Adipocyte (in vitro differentiated cells): ENCODE measurements around the gene POLE.
"Not testable (repeated sequence)": the region's sequence is repeated elsewhere in the genome, so short reads cannot be mapped to it uniquely, and the experiment has no call there.

Experiments used
- DNase-seq: peaks from one replicate; pipeline ENCODE4 v3.0.0-alpha.2; 2015; ENCODE audit warnings: low read depth
- H3K27me3 ChIP-seq: replicated peaks from 2 replicates; pipeline ENCODE4 v1.7.0; 2013; ENCODE audit warnings: mild to moderate bottlenecking, low read length, moderate library complexity; ENCODE audit not compliant: control insufficient read depth, insufficient read depth
- H3K36me3 ChIP-seq: 2 replicates; pipeline ENCODE4 v1.7.0; 2013; ENCODE audit warnings: low read length, mild to moderate bottlenecking, moderate library complexity; ENCODE audit not compliant: control insufficient read depth, insufficient read depth, severe bottlenecking
- H3K4me1 ChIP-seq: 2 replicates; pipeline ENCODE4 v1.7.0; 2013; ENCODE audit warnings: mild to moderate bottlenecking, low read length, moderate library complexity; ENCODE audit not compliant: control insufficient read depth, insufficient read depth
- H3K4me3 ChIP-seq: 2 replicates; pipeline ENCODE4 v1.7.0; 2013; ENCODE audit warnings: mild to moderate bottlenecking, low read length, moderate library complexity
- H3K9ac ChIP-seq: 2 replicates; pipeline ENCODE4 v1.7.0; 2013; ENCODE audit warnings: mild to moderate bottlenecking, low read length, moderate library complexity
- H3K9me3 ChIP-seq: 2 replicates; pipeline ENCODE4 v1.7.0; 2013; ENCODE audit warnings: mild to moderate bottlenecking, low read length, moderate library complexity; ENCODE audit not compliant: control insufficient read depth

The POLE gene

DNA sequence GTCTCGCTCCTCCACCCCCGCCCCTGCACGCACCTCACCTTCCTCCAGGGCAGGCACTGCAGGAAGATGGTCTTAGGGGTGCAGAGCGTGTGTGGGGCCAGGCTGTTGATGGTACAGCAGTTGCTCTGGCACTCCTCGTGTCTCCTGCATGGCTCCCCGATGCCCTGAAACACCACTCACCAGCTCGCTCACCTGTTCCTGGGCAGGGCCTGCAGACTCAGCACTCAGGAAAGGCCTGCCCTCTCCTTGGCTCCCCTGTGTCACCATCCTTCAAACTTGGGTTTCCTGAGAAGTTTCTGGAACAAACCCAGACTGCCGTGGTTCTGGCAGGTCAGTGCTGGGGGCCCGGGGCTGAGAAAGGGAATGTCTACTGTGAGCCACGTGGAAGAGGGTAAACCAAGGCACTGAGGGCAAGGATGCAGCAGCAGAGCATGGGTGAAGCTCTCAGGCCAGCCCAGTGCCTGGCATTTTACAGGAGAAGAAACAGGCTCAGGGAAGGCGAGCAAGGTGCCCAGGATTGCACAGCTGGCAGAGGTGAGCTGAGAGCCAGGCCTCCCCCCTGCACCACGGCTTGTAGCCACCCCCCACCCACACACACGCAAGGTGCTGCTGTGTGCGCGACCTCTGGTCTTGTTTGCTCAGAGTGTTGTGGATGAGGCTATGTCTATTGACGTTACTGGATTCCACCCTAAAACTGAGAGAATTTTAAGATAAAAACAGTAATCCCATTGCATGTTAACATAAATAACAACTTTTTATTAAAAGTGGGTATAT is 82.3 kb downstream of the POLE start:
- peaks cover 70% of the 10 kb centered on the region for H3K27me3 ChIP-seq

DNA sequence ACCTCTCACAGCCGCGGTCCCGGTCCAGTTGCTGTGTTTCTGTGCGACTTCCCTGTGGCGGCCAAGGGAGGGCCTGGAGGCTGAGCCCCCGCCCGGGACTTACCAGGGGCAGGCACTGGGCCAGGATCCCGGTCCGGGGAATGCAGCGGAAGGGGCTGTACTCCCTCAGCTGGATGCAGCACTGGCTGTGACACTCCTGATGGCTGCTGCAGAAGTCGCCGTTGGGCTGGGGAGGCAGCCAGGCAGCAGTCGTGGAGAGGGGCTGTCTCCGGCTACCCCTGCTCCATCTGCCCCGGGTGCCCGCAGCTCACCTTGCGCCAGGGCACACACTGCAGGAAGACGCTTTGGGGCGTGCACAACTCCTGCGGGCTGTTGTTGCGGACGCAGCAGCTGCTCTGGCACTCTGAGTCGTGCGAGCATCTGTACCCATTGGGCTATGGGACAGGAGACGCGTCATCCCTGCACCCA is 83.0 kb downstream of the POLE start:
- H3K9ac ChIP-seq: no peak overlapping the region
- no peak for DNase-seq
- peaks cover 65% of the 10 kb centered on the region for H3K27me3 ChIP-seq
- no peaks in the 10 kb centered on the region for H3K9me3 ChIP-seq
- no peak overlapping the region for H3K4me3 ChIP-seq
- H3K4me1 ChIP-seq: peaks cover 9% of the 10 kb centered on the region
- no peaks in the 10 kb centered on the region for H3K36me3 ChIP-seq

More for the DNA sequence above, 82.3 kb downstream of the POLE start:
- H3K4me1 ChIP-seq: peaks cover 9% of the 10 kb centered on the region
- no peak overlapping the region for H3K9ac ChIP-seq
- no peaks in the 10 kb centered on the region for H3K36me3 ChIP-seq
- no peak for DNase-seq
- no peak overlapping the region for H3K4me3 ChIP-seq
- H3K9me3 ChIP-seq: no peaks in the 10 kb centered on the region

DNA sequence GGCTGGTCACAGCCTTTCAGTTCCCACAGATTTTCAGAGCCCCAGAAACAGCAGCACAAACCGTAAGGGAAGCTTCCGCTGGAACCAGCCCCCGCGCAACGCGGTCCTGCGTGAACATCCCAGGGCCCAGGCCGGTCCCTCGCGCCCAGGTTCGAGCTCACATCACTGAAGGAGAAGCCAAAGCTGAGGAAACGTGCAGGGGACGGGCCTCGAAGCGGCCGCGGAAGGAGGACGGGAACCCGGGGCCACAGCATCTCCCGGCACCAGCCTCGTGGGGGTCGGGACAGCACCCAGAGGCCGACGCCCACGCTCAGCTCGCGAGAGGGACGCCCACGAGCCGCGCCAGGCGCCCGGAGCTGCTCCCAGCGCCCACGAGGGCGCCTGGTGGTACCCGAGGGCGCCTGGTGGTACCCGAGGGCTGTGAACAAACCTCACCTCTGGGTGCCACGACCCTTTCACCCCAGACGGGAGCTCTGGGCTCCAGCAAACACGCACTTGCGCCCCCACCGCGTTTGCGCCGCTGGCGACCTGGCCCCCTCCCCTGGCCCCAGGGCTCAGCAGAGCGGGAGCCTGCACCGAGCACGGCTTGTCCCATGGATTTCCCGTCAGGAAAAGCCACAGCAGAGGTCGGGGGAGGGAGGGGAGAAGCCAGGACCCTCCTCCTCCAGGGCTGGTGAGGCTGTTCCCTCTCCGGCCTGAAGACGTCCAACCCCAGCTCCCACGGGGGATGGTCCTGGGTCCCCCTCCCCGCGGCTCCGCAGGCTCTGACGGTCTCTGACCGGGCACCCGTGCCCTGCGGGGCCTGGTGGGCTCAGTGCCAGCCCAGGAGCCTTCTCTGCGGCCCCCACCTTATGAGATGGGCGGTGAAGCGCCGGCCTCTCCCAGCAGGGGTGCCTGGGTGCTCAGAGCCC is 83.6 kb downstream of the POLE start:
- peaks cover 62% of the 10 kb centered on the region for H3K27me3 ChIP-seq

DNA sequence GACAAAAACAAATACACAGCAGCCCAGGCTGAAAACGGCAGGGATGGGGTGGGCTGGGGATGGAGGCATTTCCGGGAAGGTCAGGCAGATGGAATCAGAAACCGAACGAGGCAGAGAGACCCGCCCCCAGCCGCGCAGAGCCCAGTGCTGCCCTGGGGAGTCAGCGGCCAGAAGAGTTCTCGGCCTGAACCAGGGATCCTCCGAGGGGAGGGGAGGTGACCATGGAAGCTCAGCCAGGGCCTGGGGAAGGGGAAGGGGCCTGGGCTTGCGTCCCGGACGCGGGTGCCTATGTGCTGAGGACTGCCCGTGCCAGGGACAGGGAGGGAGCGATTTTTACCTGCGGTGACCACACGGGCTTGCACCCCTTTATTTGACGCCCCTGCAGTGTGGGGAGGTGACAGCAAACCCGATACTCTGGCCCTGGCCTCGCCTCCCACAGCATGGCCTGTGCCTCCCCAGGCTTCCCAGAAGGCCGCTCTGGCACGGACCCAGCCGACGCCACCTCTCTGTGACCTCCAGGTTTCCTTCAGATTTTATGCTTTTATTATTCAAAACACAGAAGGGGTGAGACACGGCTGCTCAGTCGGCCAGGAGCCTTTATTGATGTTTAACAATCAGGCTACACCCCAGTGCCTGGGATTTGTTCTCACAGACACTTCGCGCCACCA is 84.4 kb downstream of the POLE start:
- peaks cover 55% of the 10 kb centered on the region for H3K27me3 ChIP-seq

More for the DNA sequence above, 83.6 kb downstream of the POLE start:
- H3K9ac ChIP-seq: no peak overlapping the region
- H3K36me3 ChIP-seq: no peaks in the 10 kb centered on the region
- DNase-seq: no peak
- H3K4me1 ChIP-seq: peaks cover 5% of the 10 kb centered on the region
- H3K9me3 ChIP-seq: no peaks in the 10 kb centered on the region
- H3K4me3 ChIP-seq: no peak overlapping the region

DNA sequence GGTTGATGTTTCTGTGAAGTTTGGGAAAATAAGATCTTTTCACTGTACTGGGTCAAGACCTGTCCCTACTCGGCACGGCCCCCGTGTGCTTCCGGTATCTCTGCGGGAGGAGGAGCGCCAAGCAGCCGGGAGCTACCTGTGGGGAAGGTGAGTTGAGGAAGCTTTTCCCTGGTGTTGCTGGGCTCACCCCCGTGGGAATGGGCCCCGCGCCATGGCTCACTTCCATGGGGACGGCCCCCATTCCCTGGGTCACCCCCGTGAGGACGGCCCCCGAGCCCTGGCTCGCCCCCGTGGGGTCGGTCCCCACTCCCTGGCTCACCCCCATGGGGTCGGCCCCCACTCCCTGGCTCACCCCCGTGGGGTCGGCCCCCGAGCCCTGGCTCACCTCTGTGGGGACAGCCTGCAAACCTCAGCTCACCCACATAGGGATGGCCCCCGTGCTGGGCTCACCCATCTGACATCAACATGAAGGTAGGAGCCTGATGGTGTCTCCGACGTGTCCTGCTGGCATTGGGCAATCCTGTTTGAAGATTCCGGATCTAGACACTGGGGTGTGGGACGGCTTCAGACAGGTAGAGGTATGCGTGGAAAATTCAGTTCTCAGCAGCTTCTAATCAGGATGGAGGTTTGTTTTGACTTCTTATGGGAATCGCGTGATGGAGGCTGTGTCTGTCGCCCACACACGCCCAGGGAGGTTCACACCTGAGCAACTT is 85.8 kb downstream of the POLE start:
- Histone ChIP-seq H3K9me3 (no peaks in the 10 kb centered on the region), H3K27me3 (peaks cover 41% of the 10 kb centered on the region), H3K4me1 (peaks cover 9% of the 10 kb centered on the region), H3K9ac (no peak overlapping the region), H3K36me3 (no peaks in the 10 kb centered on the region), H3K4me3 (no peak overlapping the region)
- no peak for DNase-seq

More for the DNA sequence above, 84.4 kb downstream of the POLE start:
- H3K9me3 ChIP-seq: no peaks in the 10 kb centered on the region
- no peak overlapping the region for H3K4me3 ChIP-seq
- DNase-seq: no peak
- peaks cover 5% of the 10 kb centered on the region for H3K4me1 ChIP-seq
- H3K36me3 ChIP-seq: no peaks in the 10 kb centered on the region
- H3K9ac ChIP-seq: no peak overlapping the region

DNA sequence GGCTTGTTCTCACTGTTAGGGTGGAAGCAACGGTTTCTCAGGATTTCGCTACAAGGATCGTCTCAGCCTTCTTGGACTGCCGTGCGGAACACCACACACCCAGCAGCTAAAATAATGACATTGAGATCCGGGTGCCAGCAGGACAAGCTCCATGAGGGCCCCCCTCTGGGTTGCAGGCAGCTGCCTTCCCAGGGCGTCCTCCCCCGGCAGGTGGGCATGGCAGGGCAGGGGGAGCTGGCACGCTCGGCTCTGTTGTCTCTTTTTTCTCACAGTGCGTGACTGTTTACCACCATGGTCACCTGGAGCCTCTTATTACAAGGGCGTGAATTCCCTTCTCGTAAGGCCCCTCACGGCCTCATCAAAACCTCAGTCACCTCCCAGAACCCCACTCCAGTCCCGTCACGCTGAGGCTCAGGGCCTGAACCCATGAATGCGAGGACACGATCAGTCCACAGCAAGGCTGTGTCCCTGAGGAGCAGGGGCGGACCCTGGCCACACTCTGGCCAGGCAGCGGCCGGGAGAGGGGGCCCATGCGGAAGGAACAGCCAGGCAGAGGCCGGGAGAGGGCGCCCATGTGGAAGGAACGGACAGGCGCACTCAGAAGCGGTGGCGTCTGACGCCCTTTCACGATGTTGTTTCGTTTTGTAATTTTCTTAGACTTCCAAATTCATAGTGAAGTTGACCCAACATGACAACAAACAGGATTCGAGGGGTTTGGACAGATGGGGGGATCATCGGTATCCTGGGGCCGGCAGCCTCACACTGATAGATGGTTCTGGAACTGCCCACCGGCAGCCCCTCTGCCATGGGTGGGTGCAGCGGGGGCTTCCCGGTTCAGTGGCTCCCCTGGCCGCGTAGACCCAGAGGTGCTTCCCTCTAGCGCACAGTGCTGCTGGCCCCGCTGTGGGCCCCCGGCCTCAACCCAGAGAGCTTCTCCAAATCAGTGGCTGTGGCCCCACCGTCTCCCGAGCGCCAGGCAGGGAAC is 86.8 kb downstream of the POLE start:
- Histone ChIP-seq H3K27me3 (peaks cover 34% of the 10 kb centered on the region), H3K36me3 (no peaks in the 10 kb centered on the region), H3K9ac (peak overlapping the region; percentile 71), H3K4me1 (peaks cover 12% of the 10 kb centered on the region), H3K9me3 (no peaks in the 10 kb centered on the region), H3K4me3 (peak overlapping the region; percentile 74)
- DNase-seq: peak; percentile 65

DNA sequence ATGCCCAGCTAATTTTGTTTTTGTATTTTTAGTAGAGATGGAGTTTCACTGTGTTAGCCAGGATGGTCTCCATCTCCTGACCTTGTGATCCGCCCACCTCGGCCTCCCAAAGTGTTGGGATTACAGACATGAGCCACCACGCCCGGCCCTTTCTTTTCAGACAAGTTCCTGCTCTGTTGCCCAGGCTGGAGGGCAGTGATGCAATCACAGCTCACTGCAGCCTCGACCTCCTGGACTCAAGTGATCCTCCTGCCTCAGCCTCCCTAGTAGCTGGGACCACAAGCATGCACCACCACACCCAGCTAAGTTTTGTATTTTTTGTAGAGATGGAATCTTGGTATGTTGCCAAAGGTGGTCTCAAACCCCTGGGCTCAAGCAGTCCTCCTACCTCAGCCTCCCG is 87.6 kb downstream of the POLE start:
- H3K36me3 ChIP-seq, DNase-seq, H3K9me3 ChIP-seq, H3K9ac ChIP-seq, H3K4me3 ChIP-seq: not testable (repeated sequence)
- Histone ChIP-seq H3K27me3 (peaks cover 30% of the 10 kb centered on the region), H3K4me1 (peaks cover 12% of the 10 kb centered on the region)

DNA sequence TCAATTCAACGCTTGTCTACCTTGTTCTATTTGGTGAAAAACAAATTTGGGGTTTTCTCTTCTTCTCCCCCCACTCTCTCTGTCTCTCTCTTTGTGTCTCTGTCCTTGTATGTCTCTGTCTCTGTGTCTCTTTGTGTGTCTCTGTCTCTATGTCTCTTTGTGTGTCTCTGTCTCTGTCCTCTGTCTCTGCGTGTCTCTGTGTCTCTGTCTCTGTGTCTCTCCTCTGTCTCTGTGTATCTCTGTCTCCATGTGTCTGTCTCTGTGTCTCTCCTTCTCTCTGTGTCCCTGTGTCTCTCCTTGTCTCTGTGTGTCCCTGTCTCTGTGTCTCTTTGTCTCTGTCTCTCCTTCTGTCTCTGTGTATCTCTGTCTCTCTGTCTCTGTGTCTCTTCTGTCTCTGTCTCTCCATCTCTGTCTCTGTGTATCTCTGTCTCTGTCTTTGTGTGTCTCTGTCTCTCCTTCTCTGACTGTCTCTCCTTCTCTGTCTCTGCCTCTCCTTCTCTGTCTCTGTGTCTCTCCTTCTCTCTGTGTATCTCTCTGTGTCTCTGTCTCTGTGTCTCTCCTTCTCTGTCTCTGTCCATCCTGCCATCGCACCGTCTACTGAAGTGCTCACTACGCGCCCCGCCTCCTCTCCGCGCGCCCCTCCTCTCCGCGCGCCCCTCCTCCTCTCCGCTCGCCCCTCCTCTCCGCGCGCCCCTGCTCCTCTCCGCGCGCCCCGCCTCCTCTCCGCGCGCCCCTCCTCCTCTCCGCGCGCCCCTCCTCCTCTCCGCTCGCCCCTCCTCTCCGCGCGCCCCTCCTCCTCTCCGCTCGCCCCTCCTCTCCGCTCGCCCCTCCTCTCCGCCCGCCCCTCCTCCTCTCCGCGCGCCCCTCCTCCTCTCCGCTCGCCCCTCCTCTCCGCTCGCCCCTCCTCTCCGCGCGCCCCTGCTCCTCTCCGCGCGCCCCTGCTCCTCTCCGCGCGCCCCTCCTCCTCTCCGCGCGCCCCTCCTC is 89.5 kb downstream of the POLE start:
- peaks cover 19% of the 10 kb centered on the region for H3K27me3 ChIP-seq
- H3K4me1 ChIP-seq: peaks cover 12% of the 10 kb centered on the region
- peak overlapping the region; percentile 73 for H3K4me3 ChIP-seq
- no peaks in the 10 kb centered on the region for H3K9me3 ChIP-seq
- DNase-seq: peak; percentile 53
- no peaks in the 10 kb centered on the region for H3K36me3 ChIP-seq
- no peak overlapping the region for H3K9ac ChIP-seq

DNA sequence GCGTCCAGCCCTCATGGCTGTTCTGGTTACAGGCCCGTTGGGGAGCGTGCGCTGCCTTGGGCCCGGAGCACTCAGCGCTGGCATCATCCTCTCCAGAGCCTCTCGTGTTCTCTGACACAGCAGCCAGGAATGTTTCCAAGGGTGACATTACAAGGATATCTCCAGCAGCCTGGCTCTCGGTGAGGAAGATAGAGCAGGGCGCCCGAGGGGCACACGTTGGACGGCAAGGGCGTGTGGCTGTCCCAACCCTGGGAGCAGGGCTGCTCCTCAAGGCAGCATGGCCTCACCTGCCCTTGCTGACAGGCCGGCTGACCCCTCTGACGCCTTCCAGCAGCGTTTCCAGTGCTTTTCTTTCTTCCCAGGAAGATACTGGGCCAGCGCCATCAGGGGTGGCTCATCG is 91.1 kb downstream of the POLE start:
- H3K27me3 ChIP-seq: peaks cover 4% of the 10 kb centered on the region
- no peak overlapping the region for H3K9ac ChIP-seq
- no peak overlapping the region for H3K4me3 ChIP-seq
- H3K36me3 ChIP-seq: no peaks in the 10 kb centered on the region
- no peaks in the 10 kb centered on the region for H3K9me3 ChIP-seq
- H3K4me1 ChIP-seq: peaks cover 12% of the 10 kb centered on the region
- DNase-seq: peak; percentile 16
